Activated CD4-positive, alpha-beta T cell treated with anti-CD3 and anti-CD28 coated beads, Interleukin-10, Interleukin-2, amounts not matched to agents 100 ng/mL and 50 ng/mL, durations not matched to agents 16 hours and 8 hours (primary cell): Measurements from ENCODE around the gene STRA6.
A peak's percentile ranks its signal among the peaks of the same experiment; 100 is the strongest.

Source experiments
- DNase-seq: peaks from one replicate; pipeline ENCODE4 v3.0.0-alpha.2; 2020

The STRA6 gene, protein sequence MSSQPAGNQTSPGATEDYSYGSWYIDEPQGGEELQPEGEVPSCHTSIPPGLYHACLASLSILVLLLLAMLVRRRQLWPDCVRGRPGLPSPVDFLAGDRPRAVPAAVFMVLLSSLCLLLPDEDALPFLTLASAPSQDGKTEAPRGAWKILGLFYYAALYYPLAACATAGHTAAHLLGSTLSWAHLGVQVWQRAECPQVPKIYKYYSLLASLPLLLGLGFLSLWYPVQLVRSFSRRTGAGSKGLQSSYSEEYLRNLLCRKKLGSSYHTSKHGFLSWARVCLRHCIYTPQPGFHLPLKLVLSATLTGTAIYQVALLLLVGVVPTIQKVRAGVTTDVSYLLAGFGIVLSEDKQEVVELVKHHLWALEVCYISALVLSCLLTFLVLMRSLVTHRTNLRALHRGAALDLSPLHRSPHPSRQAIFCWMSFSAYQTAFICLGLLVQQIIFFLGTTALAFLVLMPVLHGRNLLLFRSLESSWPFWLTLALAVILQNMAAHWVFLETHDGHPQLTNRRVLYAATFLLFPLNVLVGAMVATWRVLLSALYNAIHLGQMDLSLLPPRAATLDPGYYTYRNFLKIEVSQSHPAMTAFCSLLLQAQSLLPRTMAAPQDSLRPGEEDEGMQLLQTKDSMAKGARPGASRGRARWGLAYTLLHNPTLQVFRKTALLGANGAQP

DNA sequence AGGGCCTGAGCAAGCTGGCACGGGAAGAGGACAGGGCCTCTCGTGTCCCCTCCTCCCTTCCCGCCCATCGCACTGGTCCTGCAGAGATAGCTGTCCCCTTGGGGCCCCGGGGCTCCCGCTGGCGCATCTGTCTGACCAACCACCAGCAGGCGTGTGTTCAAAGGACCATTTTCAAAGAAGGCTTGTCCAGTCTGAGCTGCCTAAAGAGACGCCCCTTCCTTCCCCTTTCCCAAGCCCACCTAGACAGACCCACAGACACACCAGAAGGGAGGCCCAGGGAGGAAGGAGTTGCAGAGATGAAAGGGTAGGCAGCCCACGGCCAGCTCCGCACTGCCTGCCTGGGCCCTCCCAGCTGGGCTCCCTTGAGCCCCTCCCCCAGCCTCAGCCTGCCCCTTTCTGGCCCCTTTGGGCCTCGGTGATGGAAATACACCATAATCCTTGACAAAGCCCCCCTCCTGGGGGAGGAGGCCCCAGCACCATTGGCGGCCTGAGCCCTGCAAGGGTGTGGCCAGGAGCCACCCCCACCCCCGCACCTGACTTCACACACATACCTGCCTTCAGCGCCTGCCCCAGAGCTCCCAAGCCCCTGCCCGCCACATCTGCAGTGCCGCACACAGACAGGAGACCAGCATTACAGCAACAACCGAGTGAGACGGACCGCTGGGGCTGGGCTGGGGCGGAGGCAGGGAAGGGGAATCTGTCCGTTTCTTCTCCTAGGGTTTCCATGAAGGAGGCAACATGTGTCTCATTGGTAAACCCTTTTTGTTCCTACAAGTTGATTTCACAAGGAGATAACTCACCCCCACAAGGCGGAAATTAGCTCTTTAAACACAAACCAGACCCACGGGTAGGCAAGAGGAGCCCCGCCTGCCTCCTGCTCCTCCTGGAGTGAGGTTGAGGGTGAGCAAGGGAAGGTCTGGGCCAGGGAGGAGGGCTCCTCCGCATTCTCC is at the start of gene STRA6:
Gene STRA6 (minus strand): TSS at position 336 of the 950 bp plus-strand sequence. CDS start 520 bp downstream, outside the sequence.
- no peak for DNase-seq

DNA sequence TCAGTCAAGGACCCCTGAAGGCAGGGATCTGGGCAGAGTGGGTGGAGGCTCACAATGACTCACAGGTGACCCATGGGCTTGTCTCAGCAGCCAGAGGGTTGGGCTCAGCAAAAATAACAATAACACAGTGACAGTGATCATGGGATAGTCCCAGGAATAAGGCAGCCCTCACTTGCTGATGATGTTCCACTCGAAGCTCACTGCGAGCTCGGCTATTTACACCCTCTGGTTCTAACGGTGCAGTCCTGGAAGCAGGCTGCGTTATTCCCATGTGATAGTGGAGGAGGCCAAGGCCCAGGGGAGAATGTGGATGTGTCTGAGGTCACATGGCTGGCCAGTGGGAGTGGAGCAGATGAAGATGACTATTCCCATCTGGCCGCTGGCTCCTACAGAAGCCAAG is 49.7 kb upstream of the STRA6 start:
- DNase-seq: no peak

DNA sequence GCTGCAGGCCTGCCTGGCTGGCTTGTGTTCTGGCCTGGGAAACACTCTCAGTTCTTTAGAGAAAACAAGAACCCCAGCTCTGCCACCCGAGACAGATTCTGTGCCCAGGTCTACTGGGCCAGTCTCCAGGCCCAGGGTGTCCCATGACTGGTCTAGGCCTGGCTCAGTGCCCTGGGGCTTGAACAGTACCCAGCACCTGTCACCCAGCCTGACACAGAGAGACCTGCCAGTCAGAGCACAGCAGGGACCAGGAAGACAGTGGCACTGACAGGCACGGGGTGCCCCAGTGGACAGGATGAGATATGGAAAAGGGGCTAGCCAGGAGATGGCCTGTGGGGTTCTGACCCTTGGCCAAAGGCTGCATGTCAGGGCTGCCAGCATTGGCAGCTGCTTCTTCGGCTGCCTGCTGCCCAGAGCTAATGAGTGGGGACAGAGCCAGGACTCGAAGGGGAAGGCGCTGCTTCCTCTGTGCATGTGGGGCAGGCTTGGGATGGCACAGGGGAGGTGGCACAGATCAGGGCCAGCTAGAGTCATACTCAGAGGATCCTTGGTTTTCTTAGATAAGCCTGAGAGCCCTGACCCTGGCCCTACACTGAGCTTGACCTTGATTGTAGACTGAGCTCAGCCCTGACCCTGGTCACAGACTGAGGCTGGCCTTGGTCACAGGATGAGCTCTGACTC is 48.7 kb upstream of the STRA6 start:
- no peak for DNase-seq

DNA sequence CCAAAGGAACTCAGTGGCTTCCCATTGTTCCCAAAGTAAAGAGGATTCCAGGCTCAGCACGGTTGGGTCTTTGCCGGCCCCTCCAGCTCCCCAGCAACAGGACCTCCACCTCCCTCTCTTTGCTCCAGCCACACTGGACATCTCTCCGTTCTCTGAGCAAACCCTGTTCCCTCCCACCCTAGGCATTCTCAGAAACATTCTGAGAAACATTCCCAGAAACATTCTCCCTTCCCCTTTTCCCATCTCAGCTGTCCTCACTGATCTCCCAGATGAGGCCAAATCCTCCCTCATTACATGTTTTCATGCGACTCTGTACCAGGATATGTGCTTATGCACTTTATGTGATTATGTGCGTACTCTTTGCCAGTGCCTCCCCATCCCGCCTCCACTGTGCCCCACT is 47.7 kb upstream of the STRA6 start:
- no peak for DNase-seq

DNA sequence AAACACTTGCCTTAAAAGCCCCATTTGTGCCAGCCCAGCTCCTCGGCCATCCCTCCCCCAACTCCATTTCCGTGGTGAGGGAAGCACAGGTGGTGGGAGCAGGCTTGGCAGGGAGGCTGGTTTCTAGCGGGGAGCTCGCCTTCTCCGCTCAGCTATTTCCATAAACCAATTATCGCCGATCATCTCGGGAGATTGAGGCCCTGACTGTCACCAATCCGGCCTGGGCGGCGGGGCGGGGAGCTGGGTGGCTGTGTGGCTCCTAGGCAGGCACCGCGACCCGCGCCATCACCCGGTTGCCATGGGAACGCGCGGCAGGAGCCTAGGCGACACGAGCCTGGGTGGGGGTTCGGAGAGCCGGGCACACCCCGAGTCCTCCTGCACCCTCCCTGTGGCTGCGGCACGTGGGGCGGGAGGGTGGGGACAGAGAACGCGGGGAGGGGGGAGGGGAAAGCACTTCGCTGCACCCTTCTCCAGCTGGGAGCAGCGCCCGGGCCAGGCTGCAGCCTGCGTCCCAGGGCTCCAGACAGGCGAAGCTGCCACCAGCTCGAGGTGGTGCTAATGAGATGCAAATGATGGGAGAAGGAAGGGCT is 42.9 kb upstream of the STRA6 start:
- peak; percentile 11 for DNase-seq

DNA sequence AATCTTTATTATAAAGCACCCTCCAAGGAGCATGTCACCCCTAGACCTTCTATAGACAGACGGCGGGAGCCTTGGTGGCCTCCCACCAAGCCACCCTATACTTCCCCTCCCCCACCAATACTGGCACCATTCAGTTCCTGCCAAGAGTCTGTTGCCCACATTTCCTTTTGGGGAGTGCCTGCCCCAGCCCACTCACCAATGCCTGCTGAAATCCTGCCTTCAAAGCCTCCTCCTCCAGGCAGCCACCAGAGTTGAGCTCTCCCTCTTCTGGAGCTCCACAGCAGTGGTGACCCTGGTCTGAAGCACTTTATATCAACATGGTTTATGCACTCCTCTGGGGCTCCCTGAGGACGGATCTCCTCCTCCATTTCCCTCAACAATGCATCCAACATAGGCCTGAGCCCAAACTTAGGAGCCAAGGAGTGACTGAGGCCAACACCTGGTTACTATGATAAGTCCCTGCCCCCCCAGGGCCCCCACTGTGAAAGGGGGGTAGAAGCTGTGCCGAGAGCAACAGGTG is 42.3 kb upstream of the STRA6 start:
- no peak for DNase-seq

DNA sequence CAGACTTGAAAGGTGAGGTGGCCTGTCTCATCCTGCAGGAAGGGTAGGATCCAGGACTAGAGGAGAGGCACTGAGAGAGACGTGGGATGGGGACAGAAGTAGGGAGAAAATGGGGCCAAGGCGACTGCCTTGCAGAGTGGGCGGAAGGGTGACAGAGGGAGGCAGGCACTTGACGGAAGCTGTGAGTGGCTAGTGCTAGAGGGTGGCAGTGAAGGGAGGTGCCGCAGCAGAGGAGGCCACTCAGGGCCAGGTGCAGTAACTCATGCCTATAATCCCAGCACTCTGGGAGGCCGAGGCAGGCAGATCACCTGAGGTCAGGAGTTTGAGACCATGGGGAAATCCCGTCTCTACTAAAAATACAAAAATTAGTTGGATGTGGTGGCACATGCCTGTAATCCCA is 40.8 kb upstream of the STRA6 start:
- DNase-seq: no peak

DNA sequence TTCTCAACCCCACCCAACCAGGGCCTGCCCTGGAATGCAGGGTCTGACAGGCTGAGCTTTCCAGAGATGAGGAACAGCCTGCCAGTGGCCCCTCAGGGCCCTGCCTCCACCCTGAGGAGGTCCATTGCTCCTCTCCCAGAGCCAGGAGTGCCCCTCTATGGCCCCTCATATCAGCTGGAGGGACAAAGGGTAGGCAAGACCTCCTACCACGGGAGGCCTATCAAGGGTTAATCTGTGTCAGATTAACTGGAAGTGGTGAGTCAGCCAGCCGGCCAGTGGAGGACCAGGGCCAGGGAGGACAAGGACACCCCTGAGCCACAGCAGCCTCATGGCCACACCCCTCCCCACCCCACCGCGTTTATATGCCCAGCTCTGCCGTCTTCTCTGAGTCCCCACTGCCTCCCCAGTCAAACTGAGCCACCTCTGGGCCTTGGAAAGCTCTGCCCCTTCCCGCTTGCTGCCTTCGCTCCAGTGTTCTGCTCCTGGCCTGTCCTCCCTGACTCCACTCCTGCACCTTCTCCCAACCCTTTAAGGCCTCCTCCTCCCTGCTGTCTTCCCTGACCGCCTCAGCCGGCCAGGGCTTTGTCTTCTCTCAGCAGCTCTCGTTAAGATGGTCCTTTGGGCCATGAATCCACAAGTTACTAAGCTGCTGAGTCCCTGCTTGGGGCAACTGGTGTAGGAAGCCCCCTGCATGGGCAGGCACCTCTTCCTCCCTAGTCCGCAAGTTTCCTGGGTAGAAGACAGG is 40.0 kb upstream of the STRA6 start:
- DNase-seq: no peak

DNA sequence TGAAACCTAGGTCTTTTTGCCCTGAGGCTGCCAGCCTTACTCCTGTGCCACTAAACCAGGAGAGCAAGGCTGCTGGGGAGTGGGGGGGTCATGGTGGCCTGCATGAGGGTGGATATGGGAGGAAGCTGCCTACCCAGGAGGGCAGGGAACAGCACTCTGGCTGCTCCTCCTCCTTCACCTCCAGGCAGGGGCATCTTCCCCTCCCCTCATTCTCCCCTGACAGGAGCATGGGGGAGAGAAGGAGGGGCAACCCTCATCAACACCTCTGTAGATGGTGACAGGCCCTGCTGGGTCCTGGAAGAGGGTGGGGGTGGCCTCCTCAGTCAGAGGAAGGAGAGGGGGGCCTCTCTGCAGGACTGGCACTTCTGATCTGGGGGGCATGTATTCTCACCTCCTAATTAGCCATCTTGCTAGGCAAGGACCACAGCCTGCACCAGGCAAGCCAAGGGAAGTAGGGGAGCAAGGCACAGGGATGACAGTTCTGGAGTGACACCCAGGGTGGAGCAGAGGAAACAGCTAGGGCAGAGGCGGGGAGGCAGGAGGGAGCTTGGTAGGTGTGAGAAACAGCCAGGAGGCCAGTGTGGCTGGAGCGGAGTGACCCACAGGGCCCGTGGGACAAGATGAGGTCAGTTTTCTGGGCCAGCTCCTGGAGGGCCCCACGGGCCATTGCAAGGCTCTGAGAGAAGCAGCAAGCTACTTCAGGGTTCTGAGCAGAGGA is 38.5 kb upstream of the STRA6 start:
- DNase-seq: no peak

DNA sequence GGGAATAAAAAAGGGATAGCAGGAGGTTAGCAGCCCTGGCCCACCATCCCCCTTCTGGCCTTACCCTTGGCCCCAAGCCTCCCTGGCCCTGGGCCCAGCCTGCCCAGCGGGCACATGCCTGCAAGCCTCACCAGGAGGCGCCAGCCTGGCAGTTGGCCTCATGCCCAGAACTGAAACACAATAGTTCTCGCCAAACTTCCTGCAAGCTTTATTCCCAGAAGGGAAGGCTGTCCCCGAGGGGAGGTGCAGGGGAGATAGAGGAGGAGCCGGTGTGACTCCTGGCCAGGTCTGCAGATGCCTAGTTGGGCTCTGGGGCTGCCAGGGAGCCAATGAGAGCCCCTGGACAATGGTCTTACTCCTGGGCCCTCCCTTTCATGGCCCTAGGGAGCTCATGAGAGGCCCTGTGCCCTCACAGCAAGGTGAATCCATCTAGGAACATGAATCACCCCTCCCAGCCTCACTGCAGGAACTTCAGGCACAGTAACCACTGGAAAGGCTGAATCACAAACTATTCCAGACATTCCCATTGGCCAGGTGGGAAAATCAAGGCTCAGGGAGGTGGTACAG is 37.5 kb upstream of the STRA6 start:
- DNase-seq: no peak

DNA sequence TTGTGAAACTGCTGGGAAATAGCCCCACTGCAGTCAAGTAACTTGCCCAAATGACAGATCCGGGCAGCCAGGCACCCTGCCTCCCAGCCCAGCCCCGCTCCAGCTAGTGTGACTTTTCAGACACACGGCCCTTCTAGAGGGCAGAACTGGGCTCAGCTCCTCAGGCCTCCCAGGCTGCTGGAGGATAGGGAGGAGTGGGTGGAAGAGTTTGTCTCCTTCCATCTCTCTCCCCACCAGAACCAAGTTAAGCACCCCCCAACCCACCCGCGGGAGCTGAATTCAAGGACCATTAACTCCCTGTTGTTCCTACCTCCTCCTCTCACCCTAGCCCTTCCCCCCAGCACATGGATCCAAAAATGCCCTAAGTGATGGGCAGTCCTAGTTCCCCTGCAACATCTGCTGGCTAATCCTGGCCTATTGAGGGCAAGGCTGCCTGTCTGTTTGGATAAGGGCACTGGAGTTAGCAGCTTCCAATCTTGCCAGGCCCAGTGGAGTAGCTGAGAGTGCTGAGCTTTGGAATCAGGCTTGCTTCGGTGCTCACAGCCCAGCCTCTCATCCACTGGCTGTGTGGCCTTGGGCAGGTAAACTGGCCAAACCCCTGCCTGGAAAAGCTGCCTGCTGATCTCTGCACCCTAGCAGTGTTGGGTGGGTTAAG is 36.6 kb upstream of the STRA6 start:
- DNase-seq: no peak

DNA sequence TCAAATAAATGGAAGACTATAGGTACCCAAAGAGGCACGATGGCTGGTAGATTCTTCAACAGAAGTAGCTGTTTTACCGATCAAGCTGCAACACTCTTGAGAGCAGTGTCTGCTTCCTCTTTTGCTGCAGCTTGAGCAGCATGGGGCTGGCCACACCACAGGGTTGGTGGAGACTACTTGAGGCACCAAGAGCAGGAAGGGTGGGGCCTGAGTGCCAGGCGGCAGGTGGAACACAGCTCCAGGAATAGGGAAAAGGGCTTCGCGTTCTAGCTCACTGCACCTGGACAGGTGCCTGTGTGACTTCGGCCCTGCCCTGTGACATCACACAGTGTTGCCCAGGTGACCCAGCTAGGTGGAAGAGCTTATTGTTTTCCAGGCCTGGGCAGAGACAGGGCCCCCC is 33.4 kb upstream of the STRA6 start, which contains the start of gene CCDC33:
Gene CCDC33 (plus strand): TSS at position 365 of the 400 bp plus-strand sequence. CDS start 394 bp downstream, outside the sequence.
- DNase-seq: no peak

DNA sequence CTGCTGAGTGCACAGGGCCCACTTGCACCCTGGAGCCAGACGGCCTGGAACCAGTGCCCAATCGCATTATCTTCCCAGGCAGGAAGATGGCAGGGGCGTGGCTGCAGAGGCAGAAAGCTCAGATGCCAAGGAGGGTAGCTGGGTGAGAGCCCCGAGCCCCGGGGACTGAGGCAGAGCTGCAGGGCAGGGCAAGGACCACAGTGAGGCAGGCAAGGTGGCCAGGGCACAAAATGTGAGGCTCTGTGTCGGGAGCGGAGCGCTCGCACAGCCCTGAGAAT is 31.9 kb upstream of the STRA6 start:
- DNase-seq: no peak

DNA sequence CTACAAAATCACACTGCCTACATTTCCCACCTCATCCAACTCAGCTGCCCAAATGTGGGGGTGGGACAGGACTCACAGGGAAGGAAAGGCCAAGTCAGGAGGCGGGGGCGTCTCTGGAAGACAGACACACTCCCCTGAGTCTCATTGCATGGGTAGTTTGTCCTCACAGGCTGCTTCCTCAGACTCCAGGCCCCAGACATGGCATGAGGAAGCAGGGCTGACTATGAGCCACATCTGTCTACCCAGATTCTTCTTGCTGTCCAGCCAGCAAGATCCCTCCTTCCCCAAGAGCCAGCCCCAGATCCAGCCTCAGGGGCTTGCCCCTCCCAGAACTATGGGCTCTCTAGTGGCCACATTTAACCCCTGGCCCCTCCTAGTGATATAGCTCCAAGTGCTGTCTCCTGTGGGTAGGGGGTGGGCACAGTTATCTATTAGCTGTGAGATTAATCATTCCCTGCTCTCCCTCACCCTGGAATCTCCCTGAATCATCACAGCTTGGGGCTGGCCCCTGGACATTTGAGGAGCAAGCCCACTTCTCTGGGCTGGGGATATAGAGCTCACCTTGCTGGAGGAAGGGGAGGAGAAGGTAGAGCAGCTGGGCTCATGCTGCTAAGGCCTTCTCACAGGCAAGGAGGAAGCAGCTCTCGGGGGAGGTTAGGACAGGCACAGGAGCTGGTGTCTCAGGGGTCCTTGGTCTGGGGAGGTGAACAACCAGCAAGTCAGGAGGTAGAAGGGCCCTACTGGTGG is 31.4 kb upstream of the STRA6 start:
- no peak for DNase-seq

DNA sequence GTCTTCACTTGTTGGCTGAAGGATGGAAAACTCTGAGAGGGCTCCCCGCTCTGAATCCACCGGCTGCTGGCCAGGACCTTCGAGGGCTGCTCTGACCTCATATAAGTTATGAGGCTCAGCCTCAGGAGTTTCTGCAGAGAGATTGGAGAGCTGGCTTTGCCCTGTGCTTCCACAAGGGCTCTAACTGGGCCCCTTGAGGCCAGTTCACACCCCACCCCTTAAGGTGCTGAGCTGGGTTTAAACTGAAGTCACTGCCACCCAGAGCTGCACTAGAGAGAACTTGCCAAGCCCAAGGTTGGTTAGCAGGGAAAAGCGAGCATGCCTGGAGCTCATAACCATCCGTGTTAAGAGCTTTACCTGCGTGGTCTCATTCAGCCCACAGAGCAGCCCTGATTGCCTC is 30.8 kb upstream of the STRA6 start:
- no peak for DNase-seq

DNA sequence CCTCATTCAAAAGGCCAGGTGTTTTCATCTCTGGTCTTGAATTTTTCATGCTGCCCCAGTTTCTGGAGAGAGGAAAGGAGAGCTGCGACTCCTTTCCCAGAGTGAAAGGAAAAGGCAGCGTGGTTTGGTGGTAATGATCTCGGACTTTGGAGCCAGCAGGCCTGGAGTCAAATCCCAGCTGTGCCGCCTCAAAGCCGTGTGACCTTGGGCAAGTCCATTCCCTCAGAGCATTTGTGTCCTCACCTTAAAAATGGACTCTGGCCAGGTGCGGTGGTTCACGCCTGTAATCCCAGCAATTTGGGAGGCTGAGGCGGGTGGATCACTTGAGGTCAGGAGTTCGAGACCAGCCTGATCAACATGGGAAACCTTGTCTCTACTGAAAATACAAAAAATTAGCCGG is 28.9 kb upstream of the STRA6 start:
- DNase-seq: no peak

DNA sequence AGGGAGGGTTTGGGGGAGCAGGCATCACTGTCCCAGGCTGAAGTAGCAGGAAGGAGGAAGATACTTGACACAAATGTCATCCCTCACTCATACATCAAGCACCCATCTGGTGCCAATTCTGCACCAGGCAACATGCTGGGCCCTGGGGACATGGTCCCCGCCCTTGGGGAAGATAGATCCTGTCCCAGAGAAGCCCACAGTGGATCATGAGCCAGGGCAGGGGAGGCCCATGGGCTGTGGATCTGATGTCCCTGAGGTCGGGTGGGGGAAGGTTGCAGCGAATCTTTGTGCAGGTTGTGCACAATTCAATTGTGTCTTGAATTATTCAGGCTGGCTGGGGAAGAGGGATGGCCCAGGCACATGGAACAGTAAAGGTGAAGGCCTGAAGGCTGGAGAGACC is 27.1 kb upstream of the STRA6 start:
- no peak for DNase-seq

DNA sequence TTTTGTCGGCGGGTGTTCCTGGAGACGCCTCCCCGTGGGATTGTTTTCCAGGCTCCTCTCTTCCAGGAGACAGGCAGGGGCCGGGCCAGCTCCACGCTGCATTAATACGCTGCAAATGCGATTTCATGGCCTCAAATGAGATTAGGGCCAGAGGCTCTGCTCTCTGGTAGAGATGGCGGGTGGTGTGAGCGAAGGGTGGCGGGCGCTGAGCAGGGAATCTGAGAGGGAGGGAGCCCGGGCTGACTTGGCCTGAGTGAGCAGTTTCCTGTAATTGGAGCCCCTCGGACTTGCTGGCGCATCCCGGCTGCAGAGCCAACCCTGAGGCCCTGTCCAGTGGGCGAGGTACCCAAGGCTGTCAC is 26.1 kb upstream of the STRA6 start:
- no peak for DNase-seq
